GM10266 (cell line): Measurements from ENCODE around the gene STARD9.

Experiments
- DNase-seq: peaks from one replicate; pipeline ENCODE4 v3.0.0; 2012; ENCODE audit errors: extremely low spot score
- CTCF ChIP-seq: IDR thresholded peaks from 2 replicates; pipeline ENCODE4 v1.5.1; 2012; ENCODE audit warnings: mild to moderate bottlenecking, low read depth; ENCODE audit not compliant: control insufficient read depth, insufficient read depth; ENCODE audit errors: missing control alignments

STARD9 gene

GRCh38 chr15:42632105-42632675 lies 56.8 kb downstream of the STARD9 start:
- no peak for DNase-seq
- no peak for TF ChIP-seq CTCF

GRCh38 chr15:42640109-42640508 lies 64.7 kb downstream of the STARD9 start:
- TF ChIP-seq CTCF, result no peak
- no peak for DNase-seq

GRCh38 chr15:42650208-42651066 lies 75.0 kb downstream of the STARD9 start:
- peak; percentile 68 for DNase-seq
- peak; percentile 73 for TF ChIP-seq CTCF

GRCh38 chr15:42665827-42666226 lies 90.4 kb downstream of the STARD9 start:
- TF ChIP-seq CTCF, result no peak
- DNase-seq, result no peak

- no peak for TF ChIP-seq CTCF
- no peak for DNase-seq
Measured at GRCh38 chr15:42667855-42668254, 92.4 kb downstream of the STARD9 start.

- DNase-seq, result no peak
- no peak for TF ChIP-seq CTCF
Measured at GRCh38 chr15:42670451-42670850, 95.0 kb downstream of the STARD9 start.

GRCh38 chr15:42672444-42672843 lies 97.0 kb downstream of the STARD9 start:
- no peak for DNase-seq
- no peak for TF ChIP-seq CTCF
